H54 (cell line): ENCODE measurements around the gene ADM.

Experiments
- DNase-seq: peaks from one replicate; pipeline ENCODE4 v3.0.0; 2011; ENCODE audit warnings: low spot score, mixed read lengths; ENCODE audit not compliant: insufficient read length
- FAIRE-seq: peaks from 3 replicates; lab custom pipeline; 2011; peaks lifted over from hg19 to GRCh38; lab: Jason Lieb, UNC
- POLR2A ChIP-seq: IDR thresholded peaks from 2 replicates; pipeline ENCODE4 v1.6.1; 2011; ENCODE audit warnings: low read depth, mild to moderate bottlenecking, low read length

The ADM gene

GRCh38 chr11:10298342-10298741 is 6.5 kb upstream of the ADM start:
- no peak for FAIRE-seq
- no peak for TF ChIP-seq POLR2A
- peak; percentile 71 for DNase-seq

DNA sequence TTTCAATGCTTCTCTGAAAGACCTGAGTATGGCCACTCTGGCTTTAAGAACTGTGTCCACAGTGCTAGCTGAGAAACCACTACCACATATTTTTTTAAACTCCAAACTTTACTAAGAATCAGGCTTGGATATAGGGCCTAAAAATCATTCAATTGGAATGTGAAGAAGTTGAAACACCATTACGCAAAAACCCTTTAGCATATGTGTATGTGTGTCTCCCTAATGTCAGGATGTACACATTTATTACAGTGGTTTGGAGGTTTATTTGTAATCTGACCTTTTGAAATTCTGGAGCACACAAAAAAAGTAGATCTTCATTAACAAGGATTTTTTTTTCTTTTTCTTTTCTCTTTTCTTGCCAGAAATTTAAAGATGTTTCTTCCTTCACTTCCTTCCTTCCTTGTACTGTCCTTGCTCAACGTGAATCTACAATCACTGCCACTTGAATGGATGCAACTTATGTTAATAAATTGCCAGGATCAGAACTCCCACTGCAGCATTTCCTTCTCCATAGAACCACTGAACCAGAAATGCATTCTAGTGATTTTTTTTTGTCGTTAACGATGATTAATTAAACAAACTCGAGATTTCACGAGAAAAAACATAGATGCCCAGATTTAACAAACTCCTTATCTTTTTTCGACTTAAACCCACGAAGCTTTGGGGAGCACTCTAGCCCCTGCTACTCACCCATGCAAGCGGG is 3.1 kb upstream of the ADM start:
- DNase-seq (no peak), FAIRE-seq (no peak)
- TF ChIP-seq POLR2A: no peak

DNA sequence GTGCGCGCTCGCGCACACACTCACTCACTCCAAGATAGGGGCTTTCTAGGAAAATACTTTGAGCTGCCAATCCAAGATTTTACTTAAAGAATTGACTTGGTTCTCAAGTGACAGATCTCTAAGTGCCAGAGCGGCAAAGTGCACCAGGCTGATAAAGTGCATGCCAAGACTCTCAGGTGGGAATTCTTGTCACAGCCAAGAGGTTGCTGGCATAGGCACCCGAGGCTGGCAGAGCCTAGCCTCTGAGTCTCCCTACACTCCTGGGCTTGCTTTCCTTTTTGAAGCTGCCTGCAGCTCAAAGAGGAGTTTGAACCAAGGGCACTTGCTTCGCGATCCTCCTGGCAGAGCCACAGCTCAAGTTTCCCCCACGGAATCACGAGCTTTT is 2.5 kb upstream of the ADM start:
- no peak for DNase-seq
- no peak for TF ChIP-seq POLR2A
- no peak for FAIRE-seq

DNA sequence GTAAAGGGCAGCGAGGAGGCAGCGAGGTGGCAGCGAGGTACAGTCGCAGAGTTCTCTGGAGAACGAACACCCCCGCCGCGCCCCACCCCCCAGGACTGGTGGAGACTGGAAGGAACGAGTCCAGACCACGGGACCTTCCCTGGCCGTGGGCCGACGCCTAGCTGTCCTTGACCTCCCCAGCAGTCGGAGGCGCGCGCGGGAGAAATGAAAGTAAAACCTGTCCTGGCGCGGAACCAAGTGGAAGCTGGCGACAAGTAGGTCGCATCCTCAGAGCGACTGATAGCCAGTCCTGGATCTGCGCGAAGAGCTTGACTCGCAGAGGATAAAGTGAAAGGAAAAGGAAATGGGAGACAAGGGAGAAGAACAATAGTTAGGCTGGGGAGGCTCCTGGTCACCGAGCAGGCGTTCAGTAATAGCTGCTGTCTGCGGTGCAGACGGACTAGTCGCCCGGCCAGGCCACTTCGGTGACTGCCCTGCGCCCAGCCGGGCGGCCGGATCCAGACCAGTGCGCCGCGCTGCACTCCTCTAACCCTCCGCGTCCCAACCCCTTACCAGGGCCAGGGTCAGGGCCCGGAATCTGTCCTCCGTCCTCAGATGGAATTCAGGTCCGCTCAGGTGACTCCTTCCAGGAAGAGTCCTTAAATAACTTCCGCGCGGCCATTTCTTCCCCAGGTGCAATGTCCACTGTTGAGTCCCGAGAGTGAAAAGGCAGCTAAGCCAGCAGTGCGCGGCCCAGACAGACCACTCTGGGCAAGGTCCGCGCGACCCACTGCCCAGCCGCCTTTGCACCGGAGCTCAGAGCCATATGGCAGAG is 1.9 kb upstream of the ADM start:
- DNase-seq: no peak
- TF ChIP-seq POLR2A: no peak
- FAIRE-seq: no peak

DNA sequence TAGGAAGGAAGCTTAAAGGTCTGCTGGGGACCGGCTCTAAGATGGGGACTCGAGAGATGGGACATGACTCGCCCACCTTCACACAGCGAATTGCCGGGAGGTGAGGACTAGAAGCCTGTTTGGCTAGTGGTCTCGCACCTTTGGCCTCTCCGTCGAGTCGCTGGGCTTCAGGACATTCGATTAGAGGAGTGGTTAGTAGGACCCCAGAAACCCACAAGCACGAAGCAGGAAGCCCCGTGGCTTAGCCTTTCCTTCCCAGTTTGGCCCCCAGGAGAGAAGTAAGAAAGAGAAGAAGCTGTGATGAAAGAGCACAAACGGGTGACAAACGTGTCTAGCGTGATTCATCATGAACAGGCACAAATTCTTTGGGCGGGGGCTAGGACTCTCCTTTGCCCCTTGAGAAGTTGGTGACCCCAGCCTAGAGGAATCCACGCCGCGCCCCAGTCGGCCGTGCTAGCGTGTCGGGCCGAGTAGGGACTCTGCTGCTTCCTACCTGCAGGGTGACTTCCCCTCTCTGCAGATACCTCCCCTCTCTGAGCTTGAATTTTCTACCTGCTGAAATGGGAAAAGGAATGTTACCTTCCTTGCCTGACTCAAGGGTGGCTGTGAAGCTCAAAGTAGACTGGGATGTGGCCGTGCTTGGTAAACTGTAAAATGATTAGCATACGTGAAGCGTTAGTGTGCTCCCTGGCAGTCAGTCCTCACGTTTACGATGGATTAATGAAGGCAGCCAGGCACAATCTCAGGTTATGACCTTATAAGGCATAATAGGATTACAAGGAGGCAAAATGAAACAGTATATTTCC is 1.1 kb upstream of the ADM start:
- peak; percentile 17; the same call in 1 of the 2 replicates for TF ChIP-seq POLR2A
- DNase-seq (no peak), FAIRE-seq (no peak)

DNA sequence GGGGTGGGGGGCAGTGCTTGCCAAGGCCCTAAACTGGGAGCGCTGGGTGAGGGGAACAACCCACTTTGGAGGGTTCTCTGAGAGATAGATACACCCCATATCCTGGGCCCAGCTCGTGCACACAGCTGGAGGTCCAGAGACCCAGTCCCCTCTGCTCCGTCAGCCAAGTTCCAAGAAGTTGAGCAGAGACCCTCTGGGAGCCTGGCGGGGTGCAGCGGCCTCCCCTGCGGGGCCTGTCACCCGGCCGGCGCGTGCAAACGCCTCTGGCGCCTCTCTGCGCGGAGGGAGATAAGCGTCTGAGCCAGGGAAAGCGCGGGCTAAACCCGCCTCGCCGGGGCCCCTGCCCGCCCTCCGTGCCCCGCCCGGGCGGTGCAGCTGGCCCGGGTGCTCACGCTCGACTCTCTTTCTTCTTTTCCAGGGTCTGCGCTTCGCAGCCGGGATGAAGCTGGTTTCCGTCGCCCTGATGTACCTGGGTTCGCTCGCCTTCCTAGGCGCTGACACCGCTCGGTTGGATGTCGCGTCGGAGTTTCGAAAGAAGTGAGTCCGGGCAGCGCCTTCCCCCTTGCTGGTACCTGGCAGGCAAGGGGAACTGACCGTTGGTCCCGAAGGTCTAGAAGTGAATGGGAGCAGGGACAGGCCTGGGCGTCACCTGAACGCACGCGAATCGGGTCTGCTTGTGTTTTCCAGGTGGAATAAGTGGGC is 540 bp downstream of the ADM start:
- DNase-seq (no peak), FAIRE-seq (no peak)
- TF ChIP-seq POLR2A: no peak

DNA sequence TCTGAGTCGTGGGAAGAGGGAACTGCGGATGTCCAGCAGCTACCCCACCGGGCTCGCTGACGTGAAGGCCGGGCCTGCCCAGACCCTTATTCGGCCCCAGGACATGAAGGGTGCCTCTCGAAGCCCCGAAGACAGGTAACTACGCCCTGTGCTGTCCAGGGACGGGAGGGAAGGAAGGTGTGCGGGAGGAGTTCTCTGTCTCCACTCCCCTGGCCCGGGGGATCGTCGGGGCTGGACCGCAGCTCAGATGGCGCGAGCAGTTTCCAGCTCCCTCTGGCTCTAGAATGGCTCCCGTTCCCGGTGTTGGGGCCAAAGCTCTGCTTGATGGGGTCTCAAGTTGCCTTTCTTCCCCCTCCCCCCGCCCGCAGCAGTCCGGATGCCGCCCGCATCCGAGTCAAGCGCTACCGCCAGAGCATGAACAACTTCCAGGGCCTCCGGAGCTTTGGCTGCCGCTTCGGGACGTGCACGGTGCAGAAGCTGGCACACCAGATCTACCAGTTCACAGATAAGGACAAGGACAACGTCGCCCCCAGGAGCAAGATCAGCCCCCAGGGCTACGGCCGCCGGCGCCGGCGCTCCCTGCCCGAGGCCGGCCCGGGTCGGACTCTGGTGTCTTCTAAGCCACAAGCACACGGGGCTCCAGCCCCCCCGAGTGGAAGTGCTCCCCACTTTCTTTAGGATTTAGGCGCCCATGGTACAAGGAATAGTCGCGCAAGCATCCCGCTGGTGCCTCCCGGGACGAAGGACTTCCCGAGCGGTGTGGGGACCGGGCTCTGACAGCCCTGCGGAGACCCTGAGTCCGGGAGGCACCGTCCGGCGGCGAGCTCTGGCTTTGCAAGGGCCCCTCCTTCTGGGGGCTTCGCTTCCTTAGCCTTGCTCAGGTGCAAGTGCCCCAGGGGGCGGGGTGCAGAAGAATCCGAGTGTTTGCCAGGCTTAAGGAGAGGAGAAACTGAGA is 1.4 kb downstream of the ADM start:
- TF ChIP-seq POLR2A: no peak
- FAIRE-seq (no peak), DNase-seq (no peak)

DNA sequence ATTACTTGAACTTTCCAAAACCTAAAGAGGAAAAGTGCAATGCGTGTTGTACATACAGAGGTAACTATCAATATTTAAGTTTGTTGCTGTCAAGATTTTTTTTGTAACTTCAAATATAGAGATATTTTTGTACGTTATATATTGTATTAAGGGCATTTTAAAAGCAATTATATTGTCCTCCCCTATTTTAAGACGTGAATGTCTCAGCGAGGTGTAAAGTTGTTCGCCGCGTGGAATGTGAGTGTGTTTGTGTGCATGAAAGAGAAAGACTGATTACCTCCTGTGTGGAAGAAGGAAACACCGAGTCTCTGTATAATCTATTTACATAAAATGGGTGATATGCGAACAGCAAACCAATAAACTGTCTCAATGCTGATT is 2.1 kb downstream of the ADM start:
- DNase-seq: no peak
- no peak for FAIRE-seq
- TF ChIP-seq POLR2A: no peak

- TF ChIP-seq POLR2A: 0 out of 2 replicates have a peak, but pooled peaks have one; percentile 2
- FAIRE-seq: peak; percentile 41
- DNase-seq: peak; percentile 76
Observed at GRCh38 chr11:10307400-10308200, 2.7 kb downstream of the ADM start.

- no peak for TF ChIP-seq POLR2A
- DNase-seq (no peak), FAIRE-seq (no peak)
Observed at GRCh38 chr11:10308201-10308954, 3.5 kb downstream of the ADM start.
